NT2/D1 (cell line): ENCODE results near the gene CCDC97.
"Not testable (repeated sequence)": the region's sequence is repeated elsewhere in the genome, so short reads cannot be mapped to it uniquely, and the experiment has no call there.

ENCODE experiments used
- DNase-seq: peaks from one replicate; pipeline ENCODE4 v3.0.0-alpha.2; 2011; ENCODE audit warnings: low read depth, low spot score
- H3K27me3 ChIP-seq: 2 replicates; pipeline ENCODE4 v1.6.0; 2011; ENCODE audit warnings: mild to moderate bottlenecking; ENCODE audit not compliant: insufficient read length, insufficient read depth
- H3K36me3 ChIP-seq: 2 replicates; pipeline ENCODE4 v1.6.1; 2011; ENCODE audit warnings: mild to moderate bottlenecking, low read length, mixed read lengths; ENCODE audit not compliant: insufficient read depth, insufficient read length
- H3K4me1 ChIP-seq: 2 replicates; pipeline ENCODE4 v1.5.1; 2011; ENCODE audit not compliant: insufficient read depth, insufficient read length
- H3K4me3 ChIP-seq: 2 replicates; pipeline ENCODE4 v1.5.1; 2011; ENCODE audit warnings: low read depth; ENCODE audit not compliant: insufficient read length
- H3K9ac ChIP-seq: 2 replicates; pipeline ENCODE4 v1.6.0; 2011; ENCODE audit warnings: low read depth; ENCODE audit not compliant: insufficient read length
- H3K9me3 ChIP-seq: 2 replicates; pipeline ENCODE4 v1.5.1; 2011; ENCODE audit warnings: mild to moderate bottlenecking, low read length; ENCODE audit not compliant: insufficient read depth
- SUZ12 ChIP-seq: IDR thresholded peaks from 2 replicates; pipeline ENCODE4 v1.6.1; 2011; ENCODE audit not compliant: insufficient read length, insufficient read depth; ENCODE audit errors: extremely low read depth
- YY1 ChIP-seq: IDR thresholded peaks from 2 replicates; pipeline ENCODE4 v1.6.1; 2011; ENCODE audit not compliant: insufficient read length, insufficient read depth
- ZNF274 ChIP-seq: IDR thresholded peaks from 2 replicates; pipeline ENCODE4 v1.6.1; 2011; ENCODE audit warnings: mild to moderate bottlenecking, low read depth, low read length

The CCDC97 gene

DNA sequence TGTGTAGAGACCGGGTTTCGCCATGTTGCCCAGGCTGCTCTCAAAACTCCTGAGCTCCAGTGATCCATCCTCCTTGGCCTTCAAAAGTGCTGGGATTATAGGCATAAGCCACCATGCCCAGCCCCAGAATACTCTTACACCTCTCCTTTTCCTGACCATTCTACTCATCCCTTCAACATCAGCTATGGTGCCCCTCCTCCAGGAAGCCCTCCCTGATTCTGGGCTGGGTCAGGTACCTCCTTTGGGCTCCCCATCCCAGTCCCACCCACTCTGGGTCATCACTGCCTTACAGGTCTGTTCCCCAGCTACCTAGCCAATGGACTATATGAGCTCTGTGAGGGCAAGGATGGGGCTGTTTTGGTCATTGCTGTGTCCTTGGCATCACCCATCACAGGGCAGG lies 34.2 kb downstream of the CCDC97 start:
- Histone ChIP-seq H3K27me3 (no peaks in the 10 kb centered on the region), H3K4me1 (no peaks in the 10 kb centered on the region), H3K4me3 (no peak overlapping the region), H3K9me3 (no peaks in the 10 kb centered on the region), H3K9ac (no peak overlapping the region), H3K36me3 (peaks cover 39% of the 10 kb centered on the region)
- DNase-seq: no peak
- no peak for TF ChIP-seq SUZ12
- TF ChIP-seq ZNF274: no peak

DNA sequence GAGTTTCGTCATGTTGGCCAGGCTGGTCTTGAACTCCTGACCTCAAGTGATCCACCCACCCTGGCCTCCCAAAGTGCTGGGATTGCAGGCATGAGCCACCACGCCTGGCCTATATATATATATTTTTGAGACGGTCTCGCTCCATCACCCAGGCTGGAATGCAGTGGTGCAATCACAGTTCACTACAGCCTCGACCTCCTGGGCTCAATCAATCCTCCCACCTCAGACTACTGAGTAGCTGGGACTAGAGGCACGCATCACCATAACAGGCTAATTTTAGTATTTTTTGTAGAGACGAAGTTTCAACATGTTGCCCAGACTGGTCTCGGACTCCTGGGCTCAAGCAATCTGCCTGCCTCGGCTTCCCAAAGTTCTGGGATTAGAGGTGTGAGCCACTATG lies 36.9 kb downstream of the CCDC97 start:
- H3K27me3 ChIP-seq: peaks cover 15% of the 10 kb centered on the region
- peaks cover 28% of the 10 kb centered on the region for H3K36me3 ChIP-seq
- not testable (repeated sequence) for H3K9ac ChIP-seq

DNA sequence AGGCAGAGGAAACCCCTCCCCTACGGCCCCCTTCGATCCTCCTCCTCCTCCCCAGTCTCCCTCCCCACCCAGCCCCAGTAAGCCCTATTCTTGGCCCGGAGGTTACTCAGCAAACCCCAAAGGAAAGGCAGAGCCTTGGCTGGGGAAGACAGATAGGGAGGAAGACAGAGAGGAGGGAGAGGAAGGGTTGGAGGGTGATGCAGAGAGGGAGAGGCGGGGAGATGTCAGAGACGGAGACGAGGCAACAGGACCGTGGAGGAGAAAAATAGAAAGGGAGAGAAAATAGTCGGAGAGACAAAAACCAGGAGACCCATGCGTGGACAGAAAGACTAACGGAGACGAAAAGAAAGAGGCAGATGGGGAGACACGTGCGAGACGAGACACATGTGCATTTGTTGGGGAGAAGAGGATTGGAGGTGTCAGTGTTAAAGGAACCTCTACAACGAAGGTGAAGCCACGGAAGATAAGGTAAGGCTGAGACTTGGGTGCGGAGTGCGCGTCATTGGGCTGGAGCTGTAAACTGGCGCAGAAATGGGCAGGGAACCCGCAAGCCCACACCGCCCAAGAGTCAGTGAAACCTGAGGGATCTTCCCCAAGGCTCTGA lies 40.9 kb downstream of the CCDC97 start:
- TF ChIP-seq ZNF274 (no peak), SUZ12 (no peak), YY1 (no peak)
- DNase-seq: no peak
- peak overlapping the region; percentile 5 for H3K9ac ChIP-seq
- no peaks in the 10 kb centered on the region for H3K9me3 ChIP-seq
- peaks cover 26% of the 10 kb centered on the region for H3K27me3 ChIP-seq
- peaks cover 8% of the 10 kb centered on the region for H3K4me1 ChIP-seq
- peak overlapping the region; percentile 56 for H3K4me3 ChIP-seq
- peaks cover 17% of the 10 kb centered on the region for H3K36me3 ChIP-seq

More for the DNA sequence above, 36.9 kb downstream of the CCDC97 start:
- not testable (repeated sequence) for H3K4me1 ChIP-seq, H3K9me3 ChIP-seq, H3K4me3 ChIP-seq, DNase-seq

DNA sequence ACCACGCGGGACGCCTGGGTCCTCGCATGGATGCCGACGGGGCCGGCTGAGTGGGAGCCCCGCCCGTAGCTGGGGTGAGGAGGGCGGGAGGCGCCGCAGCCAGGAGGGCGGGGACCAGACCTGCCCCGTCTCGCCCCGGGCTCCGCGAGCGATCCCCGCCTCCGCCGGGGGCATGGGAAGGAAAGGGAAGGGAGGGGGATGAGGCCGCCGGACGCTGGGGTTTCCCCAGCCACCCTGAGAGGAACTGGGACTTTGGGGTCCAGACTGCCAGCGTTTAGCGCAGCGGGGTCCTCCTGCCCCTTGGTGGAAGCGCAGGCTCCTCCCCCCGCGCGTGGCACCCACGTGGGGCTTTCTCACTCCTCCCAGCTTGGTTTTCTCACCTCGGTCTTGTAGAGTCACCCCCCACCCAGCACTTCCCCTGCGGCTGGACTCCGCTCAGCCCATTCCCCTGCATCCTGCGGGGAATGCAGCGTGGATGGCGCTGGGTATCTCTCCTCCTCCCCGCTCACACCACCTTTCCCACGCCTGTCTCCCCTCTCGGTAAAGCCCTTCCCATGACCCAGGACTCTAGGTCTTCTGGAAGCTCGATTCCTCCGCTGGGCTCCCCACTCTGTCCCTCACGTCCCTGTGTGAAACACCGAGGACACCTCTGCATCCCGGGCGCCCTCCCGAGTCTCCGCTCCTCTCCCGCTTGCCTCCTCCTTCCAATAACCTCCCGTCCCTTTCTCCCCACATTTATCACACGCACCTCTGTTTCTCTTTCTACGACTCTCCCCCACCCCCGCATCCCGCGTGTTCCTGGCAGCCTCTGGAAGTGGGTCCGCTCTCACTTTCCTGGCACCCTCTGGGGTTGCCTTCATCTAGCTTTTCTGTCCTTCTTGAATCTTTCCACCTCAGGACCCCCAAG lies 41.6 kb downstream of the CCDC97 start:
- Histone ChIP-seq H3K9ac (peak overlapping the region; percentile 74), H3K27me3 (peaks cover 26% of the 10 kb centered on the region), H3K4me1 (peaks cover 8% of the 10 kb centered on the region), H3K9me3 (no peaks in the 10 kb centered on the region), H3K4me3 (peak overlapping the region; percentile 56), H3K36me3 (peaks cover 17% of the 10 kb centered on the region)
- DNase-seq: no peak
- no peak for TF ChIP-seq YY1
- no peak for TF ChIP-seq ZNF274

DNA sequence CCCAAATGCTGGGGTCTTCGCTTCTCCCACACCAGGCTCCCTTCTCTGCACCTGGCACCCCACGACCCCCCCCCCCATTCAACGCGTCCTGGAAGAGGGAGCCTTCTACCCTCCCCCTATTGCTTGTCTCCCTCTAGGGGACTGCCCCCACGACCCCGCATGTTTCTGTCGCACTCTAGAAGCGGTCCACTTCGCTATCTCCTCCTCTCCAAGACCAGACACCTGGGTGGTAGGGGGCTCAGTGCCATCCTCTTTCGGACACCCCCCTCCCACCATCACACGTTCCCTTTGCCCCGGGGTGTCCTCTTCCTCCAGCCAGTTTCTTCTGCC lies 42.3 kb downstream of the CCDC97 start:
- H3K9me3 ChIP-seq: no peaks in the 10 kb centered on the region
- H3K4me1 ChIP-seq: peaks cover 10% of the 10 kb centered on the region

DNA sequence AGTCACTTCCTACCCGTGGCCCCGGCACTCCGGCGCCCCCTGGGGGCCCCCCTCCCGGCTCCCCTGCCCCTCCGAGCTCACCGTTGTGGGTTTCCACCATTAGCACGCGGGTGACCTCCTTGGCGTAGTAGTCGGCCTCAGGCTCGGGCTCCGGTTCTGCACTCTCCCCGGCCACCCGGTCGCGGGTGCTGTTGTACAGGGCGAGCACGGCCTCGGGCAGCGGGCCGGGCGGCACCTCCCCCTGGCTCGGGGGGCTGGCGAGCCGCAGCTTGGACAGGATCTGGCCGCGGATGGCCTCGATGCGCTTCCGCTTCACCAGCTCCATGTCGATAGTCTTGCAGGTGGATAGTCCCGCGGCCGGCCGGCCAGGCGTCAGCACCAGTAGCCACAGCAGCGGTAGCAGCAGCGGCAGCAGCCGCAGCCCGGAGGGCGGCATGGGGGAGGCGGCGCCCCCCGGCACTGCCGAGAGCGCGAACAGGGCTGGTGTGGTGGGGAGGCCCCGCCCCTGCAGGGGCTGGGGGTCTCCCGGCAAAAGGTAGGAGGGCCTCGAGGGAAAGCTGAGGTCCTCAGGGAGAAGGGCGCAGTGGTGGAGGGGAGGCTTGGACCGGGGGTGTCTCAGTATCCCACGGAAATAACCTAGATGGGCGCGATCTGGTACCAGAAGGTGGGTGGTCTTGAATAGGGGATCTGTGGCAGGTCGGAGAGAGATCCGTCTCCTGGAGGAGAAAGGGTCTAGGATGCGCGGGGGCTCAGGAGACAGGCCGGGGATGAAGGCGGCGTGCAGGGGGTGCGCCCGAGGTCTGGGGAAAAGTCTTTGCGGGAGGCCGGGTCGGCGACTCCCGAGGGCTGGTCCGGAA lies 42.9 kb downstream of the CCDC97 start:
- no peak for TF ChIP-seq YY1
- TF ChIP-seq ZNF274: no peak
- no peak for TF ChIP-seq SUZ12
- DNase-seq: no peak
- peaks cover 26% of the 10 kb centered on the region for H3K27me3 ChIP-seq

More for the DNA sequence above, 42.3 kb downstream of the CCDC97 start:
- no peak for TF ChIP-seq ZNF274
- no peak for TF ChIP-seq YY1
- no peak for TF ChIP-seq SUZ12
- peaks cover 13% of the 10 kb centered on the region for H3K36me3 ChIP-seq
- peaks cover 26% of the 10 kb centered on the region for H3K27me3 ChIP-seq
- peak overlapping the region; percentile 74 for H3K9ac ChIP-seq
- peak overlapping the region; percentile 56 for H3K4me3 ChIP-seq
- no peak for DNase-seq

DNA sequence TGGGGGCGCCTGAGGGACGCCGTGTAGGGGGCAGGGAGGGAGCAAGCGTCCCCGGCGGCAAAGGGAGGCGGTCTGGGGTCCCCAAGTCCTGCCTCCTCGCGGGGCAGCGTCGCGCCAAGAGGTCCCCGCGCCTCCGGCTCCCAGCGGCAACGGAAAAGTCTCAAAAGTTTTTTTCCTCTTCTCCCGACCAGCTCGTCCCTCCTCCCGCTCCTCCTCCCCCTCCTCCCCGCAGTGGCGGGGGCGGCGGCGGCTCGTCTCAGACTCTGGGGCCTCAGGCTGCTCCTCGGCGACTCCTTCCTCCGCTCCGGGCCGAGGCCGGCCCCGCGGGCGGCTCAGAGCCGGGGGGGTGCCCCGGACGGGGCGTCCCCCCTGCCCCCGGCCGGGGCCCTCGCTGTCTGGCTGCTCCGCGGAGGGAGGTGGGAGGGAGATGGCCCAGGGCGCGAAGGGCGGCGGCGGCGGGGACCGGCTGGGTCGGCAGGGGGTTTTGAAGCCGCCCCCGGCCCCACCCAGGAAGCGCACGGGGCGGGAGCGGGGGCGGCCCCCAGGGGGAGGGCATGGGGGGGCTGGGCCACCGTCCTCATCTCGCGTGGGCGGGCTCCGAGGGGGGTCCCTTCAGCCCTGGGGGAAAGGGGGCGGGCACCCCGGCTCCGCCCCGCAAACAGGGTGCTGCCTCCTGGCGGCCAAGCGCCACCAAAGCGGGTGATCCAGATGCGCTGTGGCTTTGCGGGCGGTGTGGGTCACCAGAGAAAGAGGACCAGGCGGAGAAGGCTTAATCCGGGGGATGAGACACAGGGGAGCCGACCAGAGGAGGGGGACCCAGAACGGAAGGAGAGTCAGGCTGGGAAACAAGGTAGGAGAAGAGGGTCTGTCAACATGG lies 43.7 kb downstream of the CCDC97 start, which contains the start of gene TGFB1:
TGFB1 (minus strand) TSS at position 457 of the 877 bp plus-strand sequence. CDS start 878 bp downstream, outside the sequence.
- H3K9me3 ChIP-seq: no peaks in the 10 kb centered on the region
- H3K36me3 ChIP-seq: peaks cover 7% of the 10 kb centered on the region
- H3K4me3 ChIP-seq: peak within 1 kb of the TSS; percentile 56
- TF ChIP-seq SUZ12: no peak
- no peak for TF ChIP-seq ZNF274
- TF ChIP-seq YY1: no peak
- peak within 1 kb of the TSS; percentile 86 for H3K9ac ChIP-seq
- H3K4me1 ChIP-seq: peaks cover 13% of the 10 kb centered on the region
- DNase-seq: no peak
- peaks cover 26% of the 10 kb centered on the region for H3K27me3 ChIP-seq

More for the DNA sequence above, 42.9 kb downstream of the CCDC97 start:
- Histone ChIP-seq H3K9me3 (no peaks in the 10 kb centered on the region), H3K4me3 (peak overlapping the region; percentile 56), H3K4me1 (peaks cover 12% of the 10 kb centered on the region), H3K9ac (peak overlapping the region; percentile 86), H3K36me3 (peaks cover 11% of the 10 kb centered on the region)
